ENCODE results near the gene VSIG4. TPM values are rescaled to one million over a fixed set of nuclear protein-coding genes. Genes with fewer than 3 reads are reported as not detected.
"Not testable (repeated sequence)": the region's sequence is repeated elsewhere in the genome, so short reads cannot be mapped to it uniquely, and the experiment has no call there.

The VSIG4 gene
- total RNA-seq, 1 donor from 2014 or later, result 0.54 TPM

DNA sequence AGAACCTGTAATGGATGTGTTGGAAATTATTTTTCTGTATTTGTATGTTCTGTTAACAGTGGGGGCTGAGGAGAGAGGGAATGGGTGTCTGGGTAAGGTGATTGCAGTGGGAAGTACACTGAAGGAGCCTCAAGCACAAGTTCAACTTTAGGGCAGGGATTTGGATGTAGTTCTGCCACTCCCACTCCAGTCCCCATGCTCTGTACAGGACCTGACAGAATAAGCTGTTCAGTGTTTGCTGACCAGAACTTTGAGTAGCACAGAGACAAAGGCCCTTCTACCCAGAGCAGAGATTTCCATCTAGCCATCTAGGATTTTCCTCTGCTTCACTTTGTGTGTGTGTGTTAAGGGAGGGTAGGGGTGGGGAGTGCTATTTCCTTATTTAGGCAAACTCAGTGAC is 49.2 kb downstream of the VSIG4 start:
- no peak for TF ChIP-seq CTCF (IDR thresholded peaks at IDR 0.05; ENCODE audit: insufficient read depth, low read length, poor library complexity, severe bottlenecking)
- no peak overlapping the region for H3K4me3 ChIP-seq (ENCODE audit: low read depth, low read length)
- no peaks in the 10 kb centered on the region for H3K27me3 ChIP-seq (ENCODE audit: control insufficient read depth, insufficient read depth, low read length)
- H3K36me3 ChIP-seq (ENCODE audit: control insufficient read depth, insufficient read depth, low read length), result no peaks in the 10 kb centered on the region
- no peak for DNase-seq (ENCODE audit: low read depth)

GRCh38 chrX:65987811-65988210 is 52.1 kb downstream of the VSIG4 start:
- no peaks in the 10 kb centered on the region for H3K27me3 ChIP-seq (ENCODE audit: control insufficient read depth, insufficient read depth, low read length)
- H3K36me3 ChIP-seq (ENCODE audit: control insufficient read depth, insufficient read depth, low read length), result no peaks in the 10 kb centered on the region
- no peak for DNase-seq (ENCODE audit: low read depth)
- TF ChIP-seq CTCF (IDR thresholded peaks at IDR 0.05; ENCODE audit: insufficient read depth, low read length, poor library complexity, severe bottlenecking), result no peak
- no peak overlapping the region for H3K4me3 ChIP-seq (ENCODE audit: low read depth, low read length)

DNA sequence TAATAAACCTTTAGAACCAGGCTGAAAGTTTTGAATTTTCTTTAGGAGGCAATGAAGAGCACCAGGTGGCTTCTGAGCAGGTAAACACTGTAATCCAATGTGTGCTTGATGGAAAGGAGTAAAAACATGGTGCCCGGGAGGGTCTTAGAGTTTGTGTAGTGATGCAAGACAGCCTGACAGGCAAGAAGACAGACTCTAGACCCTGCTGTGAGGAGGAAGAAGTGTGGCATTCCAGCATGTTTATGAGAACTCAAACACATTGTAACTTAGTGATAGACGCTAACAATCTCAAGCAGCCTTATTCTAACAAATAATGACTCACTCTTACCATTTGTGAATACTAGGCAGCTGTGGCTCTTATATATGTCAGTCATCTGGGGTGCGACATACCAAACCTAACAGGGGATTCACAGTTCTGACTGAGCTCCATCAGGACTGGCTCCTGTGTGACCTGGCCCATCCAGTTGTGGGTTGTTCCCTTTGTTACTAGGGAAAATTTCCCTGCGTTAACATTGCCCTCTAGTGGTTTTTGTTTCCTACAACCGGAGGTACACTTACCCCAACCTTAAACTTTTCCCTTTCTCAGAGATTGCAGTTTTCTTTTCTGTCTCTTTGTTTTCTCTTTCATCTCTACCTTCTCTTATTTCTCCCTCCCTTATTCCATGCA is 53.8 kb downstream of the VSIG4 start:
- Histone ChIP-seq H3K36me3 (ENCODE audit: control insufficient read depth, insufficient read depth, low read length) (no peaks in the 10 kb centered on the region), H3K27me3 (ENCODE audit: control insufficient read depth, insufficient read depth, low read length) (no peaks in the 10 kb centered on the region), H3K4me3 (ENCODE audit: low read depth, low read length) (no peak overlapping the region)
- no peak for DNase-seq (ENCODE audit: low read depth)
- TF ChIP-seq CTCF (IDR thresholded peaks at IDR 0.05; ENCODE audit: insufficient read depth, low read length, poor library complexity, severe bottlenecking), result peak; percentile 35

GRCh38 chrX:65985211-65985610 is 54.7 kb downstream of the VSIG4 start:
- H3K4me3 ChIP-seq (ENCODE audit: low read depth, low read length), result no peak overlapping the region
- DNase-seq (ENCODE audit: low read depth), result no peak
- H3K27me3 ChIP-seq (ENCODE audit: control insufficient read depth, insufficient read depth, low read length), result no peaks in the 10 kb centered on the region
- no peak for TF ChIP-seq CTCF (IDR thresholded peaks at IDR 0.05; ENCODE audit: insufficient read depth, low read length, poor library complexity, severe bottlenecking)
- H3K36me3 ChIP-seq (ENCODE audit: control insufficient read depth, insufficient read depth, low read length), result no peaks in the 10 kb centered on the region

- not testable (repeated sequence) for H3K27me3 ChIP-seq (ENCODE audit: control insufficient read depth, insufficient read depth, low read length); H3K4me3 ChIP-seq (ENCODE audit: low read depth, low read length); DNase-seq (ENCODE audit: low read depth); H3K36me3 ChIP-seq (ENCODE audit: control insufficient read depth, insufficient read depth, low read length)
Observed at GRCh38 chrX:65977161-65977560, 62.7 kb downstream of the VSIG4 start.

- Histone ChIP-seq H3K36me3 (ENCODE audit: control insufficient read depth, insufficient read depth, low read length) (no peaks in the 10 kb centered on the region), H3K27me3 (ENCODE audit: control insufficient read depth, insufficient read depth, low read length) (no peaks in the 10 kb centered on the region), H3K4me3 (ENCODE audit: low read depth, low read length) (no peak overlapping the region)
- TF ChIP-seq CTCF (IDR thresholded peaks at IDR 0.05; ENCODE audit: insufficient read depth, low read length, poor library complexity, severe bottlenecking), result no peak
- no peak for DNase-seq (ENCODE audit: low read depth)
Observed at GRCh38 chrX:65976161-65976560, 63.7 kb downstream of the VSIG4 start.

DNA sequence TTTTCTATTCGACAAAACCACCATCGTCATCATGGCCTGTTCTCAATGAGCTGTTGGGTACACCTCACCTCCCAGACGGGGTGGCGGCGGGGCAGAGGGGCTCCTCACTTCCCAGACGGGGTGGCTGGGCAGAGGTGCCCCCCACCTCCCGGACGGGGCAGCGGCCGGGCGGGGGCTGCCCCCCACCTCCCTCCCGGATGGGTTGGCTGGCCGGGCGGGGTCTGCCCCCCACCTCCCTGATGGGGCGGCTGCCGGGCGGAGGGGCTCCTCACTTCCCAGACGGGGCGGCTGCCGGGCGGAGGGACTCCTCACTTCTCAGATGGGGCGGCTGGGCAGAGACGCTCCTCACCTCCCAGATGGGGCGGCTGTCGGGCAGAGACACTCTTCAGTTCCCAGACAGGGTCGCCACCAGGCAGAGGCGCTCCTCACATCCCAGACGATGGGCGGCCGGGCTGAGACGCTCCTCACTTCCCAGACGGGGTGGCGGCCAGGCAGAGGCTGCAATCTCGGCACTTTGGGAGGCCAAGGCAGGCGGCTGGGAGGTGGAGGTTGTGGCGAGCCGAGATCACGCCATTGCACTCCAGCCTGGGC is 64.6 kb downstream of the VSIG4 start:
- H3K27me3 ChIP-seq (ENCODE audit: control insufficient read depth, insufficient read depth, low read length); H3K36me3 ChIP-seq (ENCODE audit: control insufficient read depth, insufficient read depth, low read length); DNase-seq (ENCODE audit: low read depth); H3K4me3 ChIP-seq (ENCODE audit: low read depth, low read length): not testable (repeated sequence)
